ENCODE measurements around the gene TAF13.
"Not testable (repeated sequence)": the region's sequence is repeated elsewhere in the genome, so short reads cannot be mapped to it uniquely, and the experiment has no call there.

The TAF13 gene

GRCh38 chr1:109020693-109021257 lies 55.0 kb downstream of the TAF13 start:
- H3K4me3 ChIP-seq (ENCODE audit: low read depth, low read length) = no peak overlapping the region
- no peak for DNase-seq (ENCODE audit: low read depth)
- TF ChIP-seq CTCF (IDR thresholded peaks at IDR 0.05; ENCODE audit: low read depth, low read length, missing control alignments) = no peak

GRCh38 chr1:109017719-109018118 lies 58.1 kb downstream of the TAF13 start:
- not testable (repeated sequence) for H3K4me3 ChIP-seq (ENCODE audit: low read depth, low read length); DNase-seq (ENCODE audit: low read depth)

GRCh38 chr1:109017134-109017533 lies 58.7 kb downstream of the TAF13 start:
- DNase-seq (ENCODE audit: low read depth) = no peak
- no peak for TF ChIP-seq CTCF (IDR thresholded peaks at IDR 0.05; ENCODE audit: low read depth, low read length, missing control alignments)

More at GRCh38 chr1:109017134-109017533, 58.7 kb downstream of the TAF13 start:
- no peak overlapping the region for H3K4me3 ChIP-seq (ENCODE audit: low read depth, low read length)

Measured in GM12864 (cell line).